ENCODE data around the gene PC. TPM values are rescaled to one million over a fixed set of nuclear protein-coding genes. Genes with fewer than 3 reads are reported as not detected.

Gene PC
- total RNA-seq, 1 donor from 2014 or later: 25.7 TPM

- Mint-ChIP-seq H3K36me3 (no peaks in the 10 kb centered on the region), H3K27ac (no peak overlapping the region), H3K27me3 (no peaks in the 10 kb centered on the region), H3K4me3 (no peak overlapping the region), H3K9me3 (peaks cover 4% of the 10 kb centered on the region), H3K4me1 (ENCODE audit: unreplicated experiment) (peaks cover 13% of the 10 kb centered on the region)
- TF ChIP-seq CTCF (conservative IDR thresholded peaks at IDR 0.05): no peak
- no peak for DNase-seq (ENCODE audit: extremely low spot score, unreplicated experiment)
These were observed 25.6 kb downstream of the PC start for GRCh38 chr11:66932543-66932942.

GRCh38 chr11:66929753-66930152 lies 28.4 kb downstream of the PC start:
- H3K4me1 Mint-ChIP-seq (ENCODE audit: unreplicated experiment): peaks cover 18% of the 10 kb centered on the region
- no peak overlapping the region for H3K27ac Mint-ChIP-seq
- DNase-seq (ENCODE audit: extremely low spot score, unreplicated experiment): no peak
- no peaks in the 10 kb centered on the region for H3K27me3 Mint-ChIP-seq
- no peaks in the 10 kb centered on the region for H3K9me3 Mint-ChIP-seq
- no peaks in the 10 kb centered on the region for H3K36me3 Mint-ChIP-seq
- no peak for TF ChIP-seq CTCF (conservative IDR thresholded peaks at IDR 0.05)
- H3K4me3 Mint-ChIP-seq: no peak overlapping the region

GRCh38 chr11:66924272-66924671 lies 33.9 kb downstream of the PC start:
- H3K36me3 Mint-ChIP-seq: no peaks in the 10 kb centered on the region
- peaks cover 14% of the 10 kb centered on the region for H3K4me1 Mint-ChIP-seq (ENCODE audit: unreplicated experiment)
- H3K4me3 Mint-ChIP-seq: no peak overlapping the region
- no peak for TF ChIP-seq CTCF (conservative IDR thresholded peaks at IDR 0.05)
- no peak overlapping the region for H3K27ac Mint-ChIP-seq
- H3K9me3 Mint-ChIP-seq: no peaks in the 10 kb centered on the region
- DNase-seq (ENCODE audit: extremely low spot score, unreplicated experiment): no peak
- H3K27me3 Mint-ChIP-seq: no peaks in the 10 kb centered on the region

GRCh38 chr11:66922551-66922950 lies 35.6 kb downstream of the PC start:
- DNase-seq (ENCODE audit: extremely low spot score, unreplicated experiment): no peak
- no peak for TF ChIP-seq CTCF (conservative IDR thresholded peaks at IDR 0.05)
- Mint-ChIP-seq H3K4me1 (ENCODE audit: unreplicated experiment) (peaks cover 10% of the 10 kb centered on the region), H3K27ac (no peak overlapping the region), H3K36me3 (no peaks in the 10 kb centered on the region), H3K9me3 (no peaks in the 10 kb centered on the region), H3K4me3 (no peak overlapping the region), H3K27me3 (no peaks in the 10 kb centered on the region)

GRCh38 chr11:66920978-66921784 lies 37.0 kb downstream of the PC start:
- Mint-ChIP-seq H3K9me3 (no peaks in the 10 kb centered on the region), H3K4me1 (ENCODE audit: unreplicated experiment) (peaks cover 13% of the 10 kb centered on the region)
- TF ChIP-seq CTCF (conservative IDR thresholded peaks at IDR 0.05): no peak

More at GRCh38 chr11:66920978-66921784, 37.0 kb downstream of the PC start:
- Mint-ChIP-seq H3K27me3 (no peaks in the 10 kb centered on the region), H3K27ac (no peak overlapping the region), H3K4me3 (no peak overlapping the region), H3K36me3 (no peaks in the 10 kb centered on the region)
- DNase-seq (ENCODE audit: extremely low spot score, unreplicated experiment): no peak

Measured in type B pancreatic cell (in vitro differentiated cells).